Fibroblast of lung (primary cell): ENCODE data around the gene TNP2.

Experiments
- EZH2 ChIP-seq: IDR thresholded peaks from 2 replicates; pipeline ENCODE4 v1.5.1; 2012; ENCODE audit warnings: low read length, control low read depth, mild to moderate bottlenecking; ENCODE audit errors: missing control alignments
- TF ChIP-seq, protein P1 (sequence below), 2 donors: IDR thresholded peaks in 1 of 2; conservative IDR thresholded peaks in 1 of 2; 1 replicate in 1 of 2; 2 replicates in 1 of 2; pipeline ENCODE4 v1.5.1; 2011 to 2012; ENCODE audit warnings: low read length in 2 of 2, control low read depth in 1 of 2, inconsistent platforms in 1 of 2, low read depth in 1 of 2, mild to moderate bottlenecking in 1 of 2

DNA sequence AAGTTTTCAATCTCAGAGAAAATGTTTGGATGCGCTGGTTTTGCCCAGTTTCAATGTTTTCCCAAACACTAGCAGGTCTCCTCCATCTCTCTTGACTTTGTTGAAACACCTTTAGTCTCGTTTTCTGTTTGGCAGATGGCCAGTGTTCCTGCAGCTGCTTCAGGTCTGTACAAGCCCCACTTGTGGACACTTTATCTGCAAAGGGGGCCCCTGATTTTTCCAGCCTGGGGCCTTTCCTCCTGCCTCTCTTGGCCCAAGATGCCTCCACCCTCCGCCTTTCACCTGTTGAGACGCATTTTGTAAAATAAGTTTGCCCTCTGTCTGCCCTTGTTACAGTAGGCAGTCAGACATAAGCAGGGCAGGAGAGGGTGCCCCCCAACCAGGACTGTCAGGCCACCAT lies 33.9 kb upstream of the TNP2 start:
- TF ChIP-seq EZH2, result no peak
- TF ChIP-seq, protein P1, sequence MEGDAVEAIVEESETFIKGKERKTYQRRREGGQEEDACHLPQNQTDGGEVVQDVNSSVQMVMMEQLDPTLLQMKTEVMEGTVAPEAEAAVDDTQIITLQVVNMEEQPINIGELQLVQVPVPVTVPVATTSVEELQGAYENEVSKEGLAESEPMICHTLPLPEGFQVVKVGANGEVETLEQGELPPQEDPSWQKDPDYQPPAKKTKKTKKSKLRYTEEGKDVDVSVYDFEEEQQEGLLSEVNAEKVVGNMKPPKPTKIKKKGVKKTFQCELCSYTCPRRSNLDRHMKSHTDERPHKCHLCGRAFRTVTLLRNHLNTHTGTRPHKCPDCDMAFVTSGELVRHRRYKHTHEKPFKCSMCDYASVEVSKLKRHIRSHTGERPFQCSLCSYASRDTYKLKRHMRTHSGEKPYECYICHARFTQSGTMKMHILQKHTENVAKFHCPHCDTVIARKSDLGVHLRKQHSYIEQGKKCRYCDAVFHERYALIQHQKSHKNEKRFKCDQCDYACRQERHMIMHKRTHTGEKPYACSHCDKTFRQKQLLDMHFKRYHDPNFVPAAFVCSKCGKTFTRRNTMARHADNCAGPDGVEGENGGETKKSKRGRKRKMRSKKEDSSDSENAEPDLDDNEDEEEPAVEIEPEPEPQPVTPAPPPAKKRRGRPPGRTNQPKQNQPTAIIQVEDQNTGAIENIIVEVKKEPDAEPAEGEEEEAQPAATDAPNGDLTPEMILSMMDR (conservative IDR thresholded peaks at IDR 0.05 in 1 of 2, IDR thresholded peaks at IDR 0.05 in 1 of 2; ENCODE audit: low read depth in 1 of 2, low read length in 2 of 2), result no peak
